Midbrain (tissue), 1 donor: Measurements from ENCODE around the gene TCF4.

Experiments
- DNase-seq: peaks from one replicate; lab custom pipeline; 2025; lab: John Stamatoyannopoulos, UW

TCF4 gene

GRCh38 chr18:55544014-55544413 is 44.0 kb downstream of the TCF4 start:
- DNase-seq: no peak

- no peak for DNase-seq
Measured at GRCh38 chr18:55543130-55543704, 44.8 kb downstream of the TCF4 start.

GRCh38 chr18:55541571-55541970 is 46.4 kb downstream of the TCF4 start:
- no peak for DNase-seq

GRCh38 chr18:55539240-55539639 is 48.8 kb downstream of the TCF4 start:
- no peak for DNase-seq

- no peak for DNase-seq
Measured at GRCh38 chr18:55534996-55535395, 53.0 kb downstream of the TCF4 start.

GRCh38 chr18:55534547-55534946 is 53.4 kb downstream of the TCF4 start:
- no peak for DNase-seq

- no peak for DNase-seq
Measured at GRCh38 chr18:55530166-55530565, 57.8 kb downstream of the TCF4 start.

GRCh38 chr18:55529581-55529980 is 58.4 kb downstream of the TCF4 start:
- DNase-seq: no peak

GRCh38 chr18:55525845-55526244 is 62.1 kb downstream of the TCF4 start:
- DNase-seq: no peak

- DNase-seq: no peak
Measured at GRCh38 chr18:55524353-55525073, 63.5 kb downstream of the TCF4 start.

- DNase-seq: no peak
Measured at GRCh38 chr18:55523001-55523400, 65.0 kb downstream of the TCF4 start.

- DNase-seq: peak; percentile 49
Measured at GRCh38 chr18:55522011-55522410, 66.0 kb downstream of the TCF4 start.

GRCh38 chr18:55517055-55517454 is 70.9 kb downstream of the TCF4 start:
- DNase-seq: no peak

GRCh38 chr18:55515941-55516710 is 71.9 kb downstream of the TCF4 start:
- no peak for DNase-seq

- no peak for DNase-seq
Measured at GRCh38 chr18:55515214-55515613, 72.8 kb downstream of the TCF4 start.

GRCh38 chr18:55513161-55513560 is 74.8 kb downstream of the TCF4 start:
- no peak for DNase-seq

GRCh38 chr18:55511277-55511676 is 76.7 kb downstream of the TCF4 start:
- DNase-seq: no peak

- DNase-seq: no peak
Measured at GRCh38 chr18:55510809-55511208, 77.2 kb downstream of the TCF4 start.

- no peak for DNase-seq
Measured at GRCh38 chr18:55509631-55510324, 78.2 kb downstream of the TCF4 start.

- DNase-seq: no peak
Measured at GRCh38 chr18:55508651-55509050, 79.3 kb downstream of the TCF4 start.

GRCh38 chr18:55506074-55506473 is 81.9 kb downstream of the TCF4 start:
- no peak for DNase-seq

- no peak for DNase-seq
Measured at GRCh38 chr18:55504808-55505207, 83.2 kb downstream of the TCF4 start.
